GM12878 (cell line): ENCODE results near the gene VEGFA. TPM values are rescaled to one million over a fixed set of nuclear protein-coding genes. Genes with fewer than 3 reads are reported as not detected.

ENCODE experiments used
- ATAC-seq: fragments of 200-7000 bp; cut with Tn5 transposase; 3 replicates; pipeline ENCODE4 v1.9.1; 2020; ENCODE audit warnings: mild to moderate bottlenecking, moderate library complexity
- Bru-seq: library from RNA; stranded (reverse); fragments of 400-500 nt; gene quantifications from one replicate; lab custom pipeline; 2021; lab: Mats Ljungman, UMichigan
- BruChase-seq, 2 experiments: library from RNA; stranded (reverse); fragments of 400-500 nt; gene quantifications; one replicate each; lab custom pipeline; 2021; lab: Mats Ljungman, UMichigan
- BruUV-seq: library from RNA; stranded (reverse); fragments of 400-500 nt; replicated peaks from 2 replicates; lab custom pipeline; 2021; lab: Mats Ljungman, UMichigan
- CTCF ChIA-PET: fragments of 300-600 bp; sonication (Branson Sonifier 250); formaldehyde crosslinking; extraction: SDS; loops from one replicate; lab custom pipeline; 2021; ENCODE audit warnings: inconsistent platforms; lab: Yijun Ruan, JAX
- POLR2A ChIA-PET: fragments of 350-600 bp; formaldehyde crosslinking; extraction: SDS; loops from one replicate; lab custom pipeline; 2021; ENCODE audit warnings: inconsistent platforms; lab: Charles Lee
- RAD21 ChIA-PET: fragments of 300-600 bp; sonication (Branson Sonifier 250); formaldehyde crosslinking; loops from one replicate; lab custom pipeline; 2023; ENCODE audit warnings: antibody characterized with exemption; ENCODE audit not compliant: unreplicated experiment; lab: Charles Lee
- SMC1A ChIA-PET: fragments of 300-600 bp; sonication (Branson Sonifier 250); formaldehyde crosslinking; loops from one replicate; lab custom pipeline; 2023; ENCODE audit not compliant: unreplicated experiment, uncharacterized antibody; lab: Charles Lee
- DNase-seq: peaks from one replicate; pipeline ENCODE4 v3.0.0-alpha.2; 2011; ENCODE audit warnings: low read depth, low spot score
- FAIRE-seq: peaks from 3 replicates; lab custom pipeline; 2011; peaks lifted over from hg19 to GRCh38; lab: Jason Lieb, UNC
- H2AFZ ChIP-seq: 2 replicates; pipeline ENCODE4 v1.6.0; 2011; ENCODE audit warnings: low read depth, low read length, control low read depth; ENCODE audit not compliant: control insufficient read depth
- H3K27ac ChIP-seq: 2 replicates; pipeline ENCODE4 v1.5.1; 2011; ENCODE audit warnings: control low read depth; ENCODE audit not compliant: control insufficient read depth, insufficient read depth
- H3K27me3 ChIP-seq, 2 experiments: replicated peaks in 1 of 2; 2 replicates each; pipeline versions ENCODE4 v1.6.0 to v1.6.1; 2011; ENCODE audit warnings: low read length in 1 of 2; ENCODE audit not compliant: control insufficient read depth in 2 of 2, insufficient read depth in 2 of 2
- H3K36me3 ChIP-seq, 2 experiments: 2 replicates each; pipeline ENCODE4 v1.5.1; 2011; ENCODE audit warnings: low read length in 1 of 2; ENCODE audit not compliant: control insufficient read depth in 2 of 2, insufficient read depth in 2 of 2
- H3K4me1 ChIP-seq: 2 replicates; pipeline ENCODE4 v1.6.1; 2011; ENCODE audit warnings: mild to moderate bottlenecking, low read length, moderate library complexity, mixed read lengths; ENCODE audit not compliant: control insufficient read depth, insufficient read depth
- H3K4me2 ChIP-seq: 2 replicates; pipeline ENCODE4 v1.6.0; 2011; ENCODE audit warnings: control low read depth; ENCODE audit not compliant: control insufficient read depth, insufficient read depth
- H3K4me3 ChIP-seq: fragments of 200-600 bp; sonication (generic); 2 replicates; pipeline ENCODE4 v1.5.1; 2016
- H3K79me2 ChIP-seq: 2 replicates; pipeline ENCODE4 v1.6.0; 2011; ENCODE audit warnings: low read length; ENCODE audit not compliant: control insufficient read depth, insufficient read depth
- H3K9ac ChIP-seq: 2 replicates; pipeline ENCODE4 v1.8.0; 2011; ENCODE audit warnings: low read length, control low read depth, mixed read lengths; ENCODE audit not compliant: control insufficient read depth, insufficient read depth
- H3K9me3 ChIP-seq: replicated peaks from 3 replicates; pipeline ENCODE4 v1.5.1; 2011; ENCODE audit warnings: mild to moderate bottlenecking, low read length; ENCODE audit not compliant: control insufficient read depth, insufficient read depth
- H4K20me1 ChIP-seq: 2 replicates; pipeline ENCODE4 v1.6.0; 2011; ENCODE audit not compliant: control insufficient read depth, insufficient read depth
- ATF2 ChIP-seq: IDR thresholded peaks from 2 replicates; pipeline ENCODE4 v1.6.1; 2012; ENCODE audit warnings: low read length, inconsistent platforms
- BACH1 ChIP-seq: fragments of 450-650 bp; IDR thresholded peaks from 2 replicates; pipeline ENCODE4 v1.6.1; 2017; ENCODE audit warnings: mild to moderate bottlenecking, borderline replicate concordance
- CHD2 ChIP-seq: IDR thresholded peaks from 2 replicates; pipeline ENCODE4 v1.6.1; 2011; ENCODE audit warnings: low read depth, low read length, improper control_type of control experiment, borderline replicate concordance
- HSF1 ChIP-seq: fragments of 150-350 bp; IDR thresholded peaks from 2 replicates; pipeline ENCODE4 v1.6.1; 2014; ENCODE audit warnings: mild to moderate bottlenecking, low read depth, low read length
- KAT2A ChIP-seq: conservative IDR thresholded peaks from 2 replicates; pipeline ENCODE4 v1.6.1; 2011; ENCODE audit warnings: low read depth, low read length; ENCODE audit not compliant: control insufficient read depth
- KDM1A ChIP-seq: fragments of 200-600 bp; sonication (generic); IDR thresholded peaks from 2 replicates; pipeline ENCODE4 v1.6.1; 2016; ENCODE audit warnings: borderline replicate concordance
- MAX ChIP-seq: IDR thresholded peaks from 2 replicates; pipeline ENCODE4 v1.6.1; 2012; ENCODE audit warnings: low read depth, low read length, improper control_type of control experiment
- NFYA ChIP-seq: IDR thresholded peaks from 2 replicates; pipeline ENCODE4 v1.6.1; 2011; ENCODE audit warnings: low read depth, mild to moderate bottlenecking, low read length, improper control_type of control experiment, borderline replicate concordance
- POLR2A ChIP-seq: IDR thresholded peaks from 2 replicates; pipeline ENCODE4 v1.6.1; 2011; ENCODE audit warnings: low read depth, mild to moderate bottlenecking, low read length
- RB1 ChIP-seq: fragments of 450-650 bp; formaldehyde crosslinking; IDR thresholded peaks from 2 replicates; pipeline ENCODE4 v1.6.1; 2017; ENCODE audit warnings: mild to moderate bottlenecking, borderline replicate concordance
- SMAD1 ChIP-seq: fragments of 450-650 bp; IDR thresholded peaks from 2 replicates; pipeline ENCODE4 v1.6.1; 2018; ENCODE audit warnings: mild to moderate bottlenecking, low read depth; ENCODE audit not compliant: partially characterized antibody
- SPI1 ChIP-seq: IDR thresholded peaks from 2 replicates; pipeline ENCODE4 v1.6.1; 2011; ENCODE audit warnings: low read depth, mild to moderate bottlenecking, low read length, moderate library complexity, borderline replicate concordance; ENCODE audit not compliant: insufficient read depth
- STAT3 ChIP-seq: IDR thresholded peaks from 2 replicates; pipeline ENCODE4 v1.6.1; 2011; ENCODE audit warnings: low read depth, low read length, improper control_type of control experiment
- SUPT20H ChIP-seq: IDR thresholded peaks from 2 replicates; pipeline ENCODE4 v1.6.1; 2011; ENCODE audit warnings: low read depth, mild to moderate bottlenecking, low read length, moderate library complexity, borderline replicate concordance; ENCODE audit not compliant: control insufficient read depth
- TARDBP ChIP-seq: IDR thresholded peaks from 2 replicates; pipeline ENCODE4 v1.6.1; 2016; ENCODE audit warnings: borderline replicate concordance
- WGBS: methylation state at CpG from one replicate; pipeline ENCODE4 v1.1.6; 2016; ENCODE audit warnings: low lambda C conversion rate; ENCODE audit not compliant: insufficient replicate concordance, insufficient coverage; ENCODE audit errors: missing lambda C conversion rate; 5-methylcytosine and 5-hydroxymethylcytosine counted together
- in situ Hi-C: fragments of 300-500 bp; cut with MboI; formaldehyde crosslinking; loops from 9 replicates; pipeline ENCODE4 v1.14.3; 2018; ENCODE audit warnings: mixed read lengths
- intact Hi-C: fragments of 100-400 bp; cut with micrococcal nuclease; formaldehyde crosslinking; loops from one replicate; pipeline ENCODE4 v1.14.2; 2022; ENCODE audit not compliant: unreplicated experiment
- long read RNA-seq, 2 experiments: library from polyadenylated mRNA; unstranded; transcript quantifications; one replicate each; pipeline ENCODE4 v2.0.0, GENCODE V29; 2019 to 2020
- polyA minus RNA-seq, 3 experiments: library from RNA; depleted of rRNA, polyadenylated mRNA; stranded (reverse); fragments of >200 nt; gene quantifications; 2 replicates each; pipeline ENCODE4 v1.2.3, GENCODE V29; 2011
- polyA plus RNA-seq, 11 experiments: library from polyadenylated mRNA; depleted of rRNA in 4 of 11; unstranded in 6 of 11; stranded (reverse) in 5 of 11; fragments of >200 nt; fragmentation: Nextera tagmentation in 4 of 11; fragmentation: Illumina TruSeq in 1 of 11; extraction: Ambion mirVana in 4 of 11; extraction: Trizol in 1 of 11; gene quantifications; 1 replicate in 1 of 11; 2 replicates in 10 of 11; pipeline versions ENCODE4 v1.2.1 to v1.2.3, GENCODE V29; 2011 to 2016; ENCODE audit warnings: inconsistent platforms in 2 of 11, missing spikeins in 2 of 11, low read depth in 1 of 11
- total RNA-seq, 4 experiments: library from RNA; depleted of rRNA in 3 of 4; stranded (reverse); fragments of >200 nt in 3 of 4; fragmentation: Illumina TruSeq in 1 of 4; extraction: Trizol in 1 of 4; gene quantifications; 2 replicates each; pipeline versions ENCODE4 v1.2.1 to v1.2.3, GENCODE V29; 2013 to 2021

Gene VEGFA
- total RNA-seq (2013; cell fraction: nucleolus; rRNA removed): 183 and 202 TPM in 2 replicates
- total RNA-seq (2014; rRNA removed) (23.2 and 26.8 TPM in 2 replicates), total RNA-seq (2014; rRNA removed; fragmentation: Illumina TruSeq; extraction: Trizol) (11.1 and 11.4 TPM in 2 replicates), total RNA-seq (2021) (24.5 and 29.5 TPM in 2 replicates), polyA plus RNA-seq (2011; rRNA removed) (86.0 and 140 TPM in 2 replicates), polyA plus RNA-seq (2014; fragmentation: Illumina TruSeq; extraction: Trizol) (18.1 and 22.4 TPM in 2 replicates), polyA plus RNA-seq (2014; fragmentation: Nextera tagmentation; extraction: Ambion mirVana) (1 to 10 TPM; 2.9 to 4.3 TPM), polyA plus RNA-seq (2014; rRNA removed) (25.6 and 27.2 TPM in 2 replicates), polyA plus RNA-seq (2016; fragmentation: Nextera tagmentation; extraction: Ambion mirVana) (1 to 10 TPM in 1 of 2 experiments, under 1 TPM in 1; 0.96 to 1.3 TPM), polyA minus RNA-seq (2011; rRNA and poly(A)+ RNA removed) (232 and 237 TPM in 2 replicates), Bru-seq, nascent RNA (percentile 88 among the genes with signal in this experiment), BruChase-seq, experiment 1, labeled RNA remaining after a 6-hour chase (percentile 84 among the genes with signal in this experiment), BruChase-seq, experiment 2, labeled RNA remaining after a 2-hour chase (percentile 86 among the genes with signal in this experiment)
- polyA plus RNA-seq (2011; ENCODE audit: low read depth): 53.3 TPM
- polyA plus RNA-seq (2011; cell fraction: cytosol; rRNA removed): 139 and 149 TPM in 2 replicates
- polyA plus RNA-seq (2011; cell fraction: nucleus; rRNA removed): 331 and 548 TPM in 2 replicates
- polyA plus RNA-seq (2012): 77.6 and 104 TPM in 2 replicates
- 38.4 and 39.6 TPM in 2 replicates for polyA minus RNA-seq (2011; cell fraction: cytosol; rRNA and poly(A)+ RNA removed)
- 127 and 145 TPM in 2 replicates for polyA minus RNA-seq (2011; cell fraction: nucleus; rRNA and poly(A)+ RNA removed)
- long read RNA-seq, experiment 1, partial matches to known transcripts: 0 of 1 reads
- long read RNA-seq, experiment 1, other reads (novel, unspliced or antisense): 1 of 1 reads
- long read RNA-seq, experiment 2, partial matches to known transcripts: 0 of 5 reads
- long read RNA-seq, experiment 2, other reads (novel, unspliced or antisense): 5 of 5 reads

GRCh38 chr6:43769526-43770371 is at the start of gene VEGFA:
TSS of gene VEGFA (plus strand) at chr6:43770211.
- peak within 1 kb of the TSS; percentile 88 for H3K27ac ChIP-seq
- peak within 1 kb of the TSS; percentile 88 for H3K4me2 ChIP-seq
- FAIRE-seq (peak; percentile 74), DNase-seq (peak; percentile 64), ATAC-seq (peak; percentile 68)
- peaks cover 50% of the 10 kb centered on the region for H3K79me2 ChIP-seq
- peaks cover 14% of the 10 kb centered on the region for H3K4me1 ChIP-seq
- H3K9me3 ChIP-seq: no peaks in the 10 kb centered on the region
- peak within 1 kb of the TSS; percentile 98 for H3K4me3 ChIP-seq
- peak within 1 kb of the TSS; percentile 90 for H3K9ac ChIP-seq
- peak within 1 kb of the TSS; percentile 73 for H2AFZ ChIP-seq
- 0 out of 2 replicates have a peak, but pooled peaks cover 4% of the 10 kb centered on the region for H4K20me1 ChIP-seq
- 1% methylated on average over 43 of the region's 62 CpGs for WGBS
- no TSS peak for BruUV-seq
- POLR2A ChIA-PET: interaction anchor here (0.6 to 4.5 kb wide), 26 partner anchors 11 to 493 kb away, joined by 3 to 97 read pairs (median 4); partner anchors contain the start of gene GTPBP2
- SMC1A ChIA-PET: interaction anchor here (0.6 to 4.5 kb wide), 16 partner anchors 14 to 312 kb away, joined by 3 to 78 read pairs (median 4); no protein-coding TSS in a partner anchor
- H3K36me3 ChIP-seq: no peaks in the 10 kb centered on the region
- CTCF ChIA-PET: interaction anchor here (0.6 to 4.6 kb wide), 41 partner anchors 8 to 498 kb away, joined by 3 to 264 read pairs (median 5); no protein-coding TSS in a partner anchor
- no peaks in the 10 kb centered on the region for H3K27me3 ChIP-seq
- intact Hi-C loops: loop anchor here (1.0 to 5.0 kb wide), 5 partner anchors 44 to 310 kb away; no protein-coding TSS in a partner anchor
- in situ Hi-C loops: loop anchor here (5.0 kb wide), 2 partner anchors 233 to 303 kb away; no protein-coding TSS in a partner anchor
- RAD21 ChIA-PET: interaction anchor here (0.6 to 4.5 kb wide), 32 partner anchors 11 to 372 kb away, joined by 3 to 179 read pairs (median 4); partner anchors contain the start of gene MRPS18A
- TF ChIP-seq MAX (peak; percentile 57), RB1 (no peak; the same call in 1 of the 2 replicates), SUPT20H (no peak), SMAD1 (peak; percentile 41), KDM1A (no peak), CHD2 (peak; percentile 28; the same call in 1 of the 2 replicates), KAT2A (no peak), HSF1 (no peak), SPI1 (no peak), NFYA (no peak), BACH1 (peak; percentile 46; the same call in 1 of the 2 replicates), STAT3 (no peak), ATF2 (no peak), TARDBP (0 out of 2 replicates have a peak, but pooled peaks have one; percentile 49), POLR2A (peak; percentile 90)
